Measurements from ENCODE around the gene ARMC3.

- no peak for TF ChIP-seq CTCF (IDR thresholded peaks at IDR 0.05)
- TF ChIP-seq POLR2A (IDR thresholded peaks at IDR 0.05) = no peak
- no peak for TF ChIP-seq EP300 (IDR thresholded peaks at IDR 0.05)
- no peak for TF ChIP-seq POLR2AphosphoS5 (IDR thresholded peaks at IDR 0.05)
These were observed 70.2 kb downstream of the ARMC3 start for GRCh38 chr10:22998091-22998490.
